MM.1S (cell line): ENCODE data around the gene PRRG2.

Experiments
- DNase-seq: peaks from one replicate; pipeline ENCODE4 v3.0.0-alpha.2; 2015
- H2AFZ ChIP-seq: fragments of 300-600 bp; sonication (generic); 2 replicates; pipeline ENCODE4 v1.6.0; 2016; ENCODE audit warnings: antibody characterized with exemption, low read length
- H3F3A ChIP-seq: fragments of 300-600 bp; sonication (generic); 2 replicates; pipeline ENCODE4 v1.6.1; 2016; ENCODE audit warnings: mild to moderate bottlenecking, antibody characterized with exemption, low read length, moderate library complexity, mixed read lengths; ENCODE audit not compliant: insufficient read depth
- H3K27ac ChIP-seq: fragments of 300-600 bp; sonication (generic); 2 replicates; pipeline ENCODE4 v1.5.1; 2016; ENCODE audit warnings: mild to moderate bottlenecking, low read length
- H3K27me3 ChIP-seq: fragments of 300-600 bp; sonication (generic); replicated peaks from 2 replicates; pipeline ENCODE4 v1.6.0; 2016; ENCODE audit warnings: low read length; ENCODE audit not compliant: insufficient read depth
- H3K36me3 ChIP-seq: fragments of 300-600 bp; sonication (generic); replicated peaks from 2 replicates; pipeline ENCODE4 v1.6.1; 2016; ENCODE audit warnings: mild to moderate bottlenecking, low read length, mixed read lengths; ENCODE audit not compliant: insufficient read depth
- H3K4me1 ChIP-seq: fragments of 300-600 bp; sonication (generic); 2 replicates; pipeline ENCODE4 v1.6.1; 2016; ENCODE audit warnings: low read length, mixed read lengths
- H3K4me2 ChIP-seq: fragments of 300-600 bp; sonication (generic); 2 replicates; pipeline ENCODE4 v1.6.0; 2016; ENCODE audit warnings: low read depth, low read length
- H3K4me3 ChIP-seq: fragments of 300-600 bp; sonication (generic); 2 replicates; pipeline ENCODE4 v1.5.1; 2016; ENCODE audit warnings: low read length, mixed read lengths
- H3K79me2 ChIP-seq: fragments of 300-600 bp; sonication (generic); 2 replicates; pipeline ENCODE4 v1.6.1; 2016; ENCODE audit warnings: mixed run types, low read length, mixed read lengths
- H3K9ac ChIP-seq: fragments of 300-600 bp; sonication (generic); 2 replicates; pipeline ENCODE4 v1.6.1; 2016; ENCODE audit warnings: low read length, mixed read lengths
- H3K9me2 ChIP-seq: fragments of 300-600 bp; sonication (generic); replicated peaks from 2 replicates; pipeline ENCODE4 v1.6.1; 2016; ENCODE audit warnings: mild to moderate bottlenecking, low read length, mixed read lengths; ENCODE audit not compliant: insufficient read depth
- H3K9me3 ChIP-seq: fragments of 300-600 bp; sonication (generic); replicated peaks from 2 replicates; pipeline ENCODE4 v1.6.1; 2016; ENCODE audit warnings: mild to moderate bottlenecking, low read length, mixed read lengths; ENCODE audit not compliant: insufficient read depth
- H4K20me1 ChIP-seq: fragments of 300-600 bp; sonication (generic); 2 replicates; pipeline ENCODE4 v1.6.1; 2016; ENCODE audit warnings: mild to moderate bottlenecking, low read length, moderate library complexity, mixed read lengths; ENCODE audit not compliant: insufficient read depth
- EZH2 ChIP-seq: fragments of 300-600 bp; sonication (generic); optimal IDR thresholded peaks from 2 replicates; pipeline ENCODE3; 2017; ENCODE audit warnings: low read depth, mild to moderate bottlenecking, antibody characterized with exemption, low read length, mixed read lengths
- EZH2phosphoT487 ChIP-seq: fragments of 300-600 bp; sonication (generic); IDR thresholded peaks from 2 replicates; pipeline ENCODE4 v1.6.1; 2018; ENCODE audit warnings: antibody characterized with exemption, low read length
- TF ChIP-seq, protein P1 (sequence below): fragments of 300-600 bp; sonication (generic); IDR thresholded peaks from 2 replicates; pipeline ENCODE4 v1.5.1; 2016; ENCODE audit warnings: antibody characterized with exemption, low read length, mixed read lengths

Gene PRRG2

DNA sequence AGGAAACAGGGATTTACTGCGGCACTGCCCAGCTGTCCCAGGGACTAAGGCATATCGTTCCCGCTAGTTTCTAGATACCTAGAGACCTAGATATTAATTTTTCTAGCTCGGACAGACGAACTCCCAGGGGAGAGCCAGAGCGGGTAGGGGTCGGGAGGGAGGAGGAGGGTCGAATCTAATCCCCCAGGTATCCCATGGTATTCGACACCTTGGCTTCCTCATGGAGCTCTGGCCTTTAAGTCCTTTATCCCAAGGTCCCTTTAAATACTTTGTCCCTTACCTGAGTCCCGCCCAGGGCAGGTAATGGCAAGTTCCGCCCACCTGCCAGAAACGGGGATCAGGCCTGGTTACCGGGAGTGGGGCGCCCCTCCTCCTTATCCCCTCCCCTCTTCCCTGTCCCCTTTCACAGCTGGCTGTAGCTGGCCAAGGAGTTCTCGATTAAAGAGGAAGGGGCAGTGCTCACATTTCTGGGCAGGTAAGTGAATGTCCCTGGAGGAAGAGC lies at the start of gene PRRG2:
Gene PRRG2, plus strand, starts transcription at position 310 of the 502 bp plus-strand sequence. CDS start 1,904 bp downstream, outside the sequence.
- TF ChIP-seq EZH2phosphoT487 (no peak), EZH2 (no peak)
- TF ChIP-seq, protein P1, sequence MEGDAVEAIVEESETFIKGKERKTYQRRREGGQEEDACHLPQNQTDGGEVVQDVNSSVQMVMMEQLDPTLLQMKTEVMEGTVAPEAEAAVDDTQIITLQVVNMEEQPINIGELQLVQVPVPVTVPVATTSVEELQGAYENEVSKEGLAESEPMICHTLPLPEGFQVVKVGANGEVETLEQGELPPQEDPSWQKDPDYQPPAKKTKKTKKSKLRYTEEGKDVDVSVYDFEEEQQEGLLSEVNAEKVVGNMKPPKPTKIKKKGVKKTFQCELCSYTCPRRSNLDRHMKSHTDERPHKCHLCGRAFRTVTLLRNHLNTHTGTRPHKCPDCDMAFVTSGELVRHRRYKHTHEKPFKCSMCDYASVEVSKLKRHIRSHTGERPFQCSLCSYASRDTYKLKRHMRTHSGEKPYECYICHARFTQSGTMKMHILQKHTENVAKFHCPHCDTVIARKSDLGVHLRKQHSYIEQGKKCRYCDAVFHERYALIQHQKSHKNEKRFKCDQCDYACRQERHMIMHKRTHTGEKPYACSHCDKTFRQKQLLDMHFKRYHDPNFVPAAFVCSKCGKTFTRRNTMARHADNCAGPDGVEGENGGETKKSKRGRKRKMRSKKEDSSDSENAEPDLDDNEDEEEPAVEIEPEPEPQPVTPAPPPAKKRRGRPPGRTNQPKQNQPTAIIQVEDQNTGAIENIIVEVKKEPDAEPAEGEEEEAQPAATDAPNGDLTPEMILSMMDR = no peak
- no peak within 1 kb of the TSS for H3K27ac ChIP-seq
- H3K27me3 ChIP-seq = no peaks in the 10 kb centered on the region
- H3K36me3 ChIP-seq = no peaks in the 10 kb centered on the region
- H3K4me2 ChIP-seq = peak within 1 kb of the TSS; percentile 87
- peaks cover 16% of the 10 kb centered on the region for H3K4me1 ChIP-seq
- no peaks in the 10 kb centered on the region for H3K9me3 ChIP-seq
- H3K9me2 ChIP-seq = no peaks in the 10 kb centered on the region
- DNase-seq = no peak
- peak within 1 kb of the TSS; percentile 77 for H3K4me3 ChIP-seq
- peak within 1 kb of the TSS; percentile 56 for H3K9ac ChIP-seq
- H4K20me1 ChIP-seq = no peaks in the 10 kb centered on the region
- H3K79me2 ChIP-seq = peaks cover 38% of the 10 kb centered on the region
- no peaks in the 10 kb centered on the region for H3F3A ChIP-seq
- peak within 1 kb of the TSS; percentile 98 for H2AFZ ChIP-seq

DNA sequence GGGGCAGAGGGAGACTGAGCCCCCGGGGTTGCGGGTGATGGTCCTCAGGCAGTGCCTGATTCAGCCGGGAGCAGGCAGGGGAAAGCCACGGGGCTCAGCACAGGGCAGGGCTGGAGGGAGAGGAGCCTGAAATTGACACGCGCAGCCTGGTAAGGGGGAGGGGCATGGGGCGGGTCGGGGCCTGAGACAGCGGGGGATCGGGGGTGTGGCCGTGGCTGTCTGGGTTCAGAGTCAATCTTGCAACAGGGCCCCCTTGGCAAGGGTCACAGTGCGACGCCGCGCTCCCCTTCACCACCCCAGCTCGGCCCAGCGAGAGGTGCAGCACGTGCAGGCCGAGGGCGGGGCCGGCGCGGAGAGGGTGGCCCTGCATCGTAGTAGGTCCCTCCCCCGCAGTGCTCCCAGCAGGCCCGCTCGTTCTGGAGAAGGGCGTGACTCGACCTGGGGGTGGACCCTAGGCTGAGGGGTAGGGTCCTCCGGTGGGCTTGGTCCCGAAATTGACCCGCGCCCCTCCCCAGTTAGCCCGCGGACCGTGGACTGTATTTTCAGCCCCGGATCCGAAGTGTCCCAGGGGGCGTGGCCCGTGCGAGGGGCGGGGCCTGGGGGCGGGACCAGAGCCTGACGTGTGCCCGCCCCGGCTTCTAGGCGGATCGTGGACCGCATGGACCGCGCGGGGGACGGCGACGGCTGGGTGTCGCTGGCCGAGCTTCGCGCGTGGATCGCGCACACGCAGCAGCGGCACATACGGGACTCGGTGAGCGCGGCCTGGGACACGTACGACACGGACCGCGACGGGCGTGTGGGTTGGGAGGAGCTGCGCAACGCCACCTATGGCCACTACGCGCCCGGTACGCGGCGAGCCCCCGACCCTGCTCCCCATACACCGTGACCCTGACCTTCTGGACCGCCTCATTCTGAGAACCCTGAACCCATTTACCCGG lies 47.3 kb upstream of the PRRG2 start:
- Histone ChIP-seq H3K4me1 (peaks cover 17% of the 10 kb centered on the region), H4K20me1 (no peaks in the 10 kb centered on the region), H3F3A (0 out of 2 replicates have a peak, but pooled peaks cover 12% of the 10 kb centered on the region), H3K4me3 (peak overlapping the region; percentile 73), H3K36me3 (no peaks in the 10 kb centered on the region), H3K9me3 (no peaks in the 10 kb centered on the region), H3K27ac (no peak overlapping the region), H3K9me2 (no peaks in the 10 kb centered on the region), H2AFZ (peak overlapping the region; percentile 78), H3K4me2 (peak overlapping the region; percentile 85), H3K27me3 (peaks cover 53% of the 10 kb centered on the region), H3K9ac (no peak overlapping the region), H3K79me2 (no peaks in the 10 kb centered on the region)
- TF ChIP-seq EZH2 = no peak
- no peak for TF ChIP-seq EZH2phosphoT487
- TF ChIP-seq, protein P1 = peak; percentile 40
- peak; percentile 73 for DNase-seq

DNA sequence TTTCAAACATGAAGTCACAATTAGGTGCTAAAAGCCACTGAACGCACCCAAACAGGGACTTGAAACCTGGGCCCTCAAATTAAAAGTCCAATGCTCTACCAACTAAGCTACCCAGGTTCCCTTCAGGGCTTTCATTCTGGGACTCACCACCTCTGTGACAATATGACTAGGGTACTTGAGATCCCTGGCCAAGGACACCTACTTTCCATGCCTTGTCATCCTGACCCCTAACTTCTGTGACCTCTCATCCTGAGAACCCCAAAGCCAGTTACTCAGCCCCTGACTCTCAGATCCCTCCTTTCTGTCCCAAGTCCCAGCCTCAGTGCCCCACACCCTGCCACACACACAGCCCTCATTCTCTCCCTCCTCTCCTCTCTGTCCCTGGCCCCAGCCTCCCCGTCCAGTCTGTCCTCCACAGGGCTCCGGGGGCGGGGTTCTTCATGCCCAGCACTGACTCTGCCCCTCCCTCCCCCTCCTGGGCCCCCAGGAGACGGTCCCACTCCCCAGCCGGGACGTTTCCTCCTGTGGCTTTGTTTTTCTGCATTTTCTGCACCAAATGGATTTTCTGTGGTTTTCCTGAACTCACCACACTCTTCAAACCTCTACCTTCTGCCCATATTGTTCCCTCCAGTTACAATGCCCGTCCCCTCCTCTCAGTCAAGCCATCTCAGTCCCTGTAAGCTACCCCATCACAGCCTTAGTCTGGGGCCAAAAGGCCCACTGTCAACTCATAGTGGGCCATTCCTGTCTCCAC lies 46.3 kb upstream of the PRRG2 start:
- Histone ChIP-seq H3K9ac (no peak overlapping the region), H3K4me3 (peak overlapping the region; percentile 73), H3K9me3 (no peaks in the 10 kb centered on the region), H3K9me2 (no peaks in the 10 kb centered on the region), H3K27ac (no peak overlapping the region), H2AFZ (peak overlapping the region; percentile 78; the same call in 1 of the 2 replicates), H3K4me2 (peak overlapping the region; percentile 85), H3K79me2 (no peaks in the 10 kb centered on the region), H4K20me1 (no peaks in the 10 kb centered on the region), H3K4me1 (peaks cover 17% of the 10 kb centered on the region), H3K27me3 (peaks cover 54% of the 10 kb centered on the region), H3K36me3 (no peaks in the 10 kb centered on the region), H3F3A (0 out of 2 replicates have a peak, but pooled peaks cover 12% of the 10 kb centered on the region)
- DNase-seq = no peak
- TF ChIP-seq, protein P1 = no peak
- TF ChIP-seq EZH2 (no peak), EZH2phosphoT487 (no peak)
